BLaER1 (cell line): Measurements from ENCODE around the gene FBXO44.

Experiments
- H3K27ac ChIP-seq: shearing (Covaris generic); formaldehyde crosslinking; 2 replicates; pipeline ENCODE4 v1.8.1; 2022
- H3K27me3 ChIP-seq: shearing (Covaris generic); formaldehyde crosslinking; 2 replicates; pipeline ENCODE4 v1.8.1; 2022
- H3K36me3 ChIP-seq: shearing (Covaris generic); formaldehyde crosslinking; 2 replicates; pipeline ENCODE4 v1.8.1; 2022
- H3K4me1 ChIP-seq: shearing (Covaris generic); formaldehyde crosslinking; 2 replicates; pipeline ENCODE4 v1.8.1; 2022
- H3K4me2 ChIP-seq: shearing (Covaris generic); formaldehyde crosslinking; 2 replicates; pipeline ENCODE4 v1.8.1; 2022
- H3K4me3 ChIP-seq: shearing (Covaris generic); formaldehyde crosslinking; 2 replicates; pipeline ENCODE4 v1.8.1; 2022
- H3K9ac ChIP-seq: shearing (Covaris generic); formaldehyde crosslinking; 2 replicates; pipeline ENCODE4 v1.8.1; 2022
- H3K9me3 ChIP-seq: shearing (Covaris generic); formaldehyde crosslinking; 2 replicates; pipeline ENCODE4 v1.8.1; 2022
- H4K20me1 ChIP-seq: shearing (Covaris generic); formaldehyde crosslinking; 2 replicates; pipeline ENCODE4 v1.8.1; 2022
- Cebpa-rat ChIP-seq: shearing (Covaris generic); IDR thresholded peaks from 2 replicates; pipeline ENCODE4 v1.8.1; 2022

The FBXO44 gene

DNA sequence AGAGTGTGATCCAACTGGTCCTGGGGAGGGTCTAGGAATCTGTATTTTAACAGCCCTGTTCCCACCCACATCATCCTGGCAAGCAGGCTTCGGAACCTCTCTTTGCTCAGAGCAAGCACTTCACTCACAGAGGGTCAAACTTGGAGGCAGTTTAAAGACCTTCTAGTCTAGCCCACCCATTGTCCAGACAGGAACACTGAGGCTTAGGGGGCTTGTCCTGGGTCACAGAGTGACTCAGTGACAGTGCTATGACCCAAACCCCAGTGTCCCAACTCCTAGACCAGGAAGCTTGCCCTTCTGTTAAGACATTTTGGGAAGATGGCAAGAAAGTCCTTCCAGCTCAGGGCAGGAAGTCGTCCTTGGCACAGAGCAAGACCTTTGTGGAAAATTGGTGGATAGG, 36.9 kb upstream of the FBXO44 start:
- TF ChIP-seq Cebpa-rat: no peak
- H3K4me3 ChIP-seq: no peak overlapping the region
- H3K27me3 ChIP-seq: no peaks in the 10 kb centered on the region
- H3K9ac ChIP-seq: no peak overlapping the region
- H3K36me3 ChIP-seq: no peaks in the 10 kb centered on the region
- H3K4me2 ChIP-seq: no peak overlapping the region
- no peaks in the 10 kb centered on the region for H4K20me1 ChIP-seq
- peaks cover 28% of the 10 kb centered on the region for H3K4me1 ChIP-seq
- no peak overlapping the region for H3K27ac ChIP-seq
- peaks cover 9% of the 10 kb centered on the region for H3K9me3 ChIP-seq

DNA sequence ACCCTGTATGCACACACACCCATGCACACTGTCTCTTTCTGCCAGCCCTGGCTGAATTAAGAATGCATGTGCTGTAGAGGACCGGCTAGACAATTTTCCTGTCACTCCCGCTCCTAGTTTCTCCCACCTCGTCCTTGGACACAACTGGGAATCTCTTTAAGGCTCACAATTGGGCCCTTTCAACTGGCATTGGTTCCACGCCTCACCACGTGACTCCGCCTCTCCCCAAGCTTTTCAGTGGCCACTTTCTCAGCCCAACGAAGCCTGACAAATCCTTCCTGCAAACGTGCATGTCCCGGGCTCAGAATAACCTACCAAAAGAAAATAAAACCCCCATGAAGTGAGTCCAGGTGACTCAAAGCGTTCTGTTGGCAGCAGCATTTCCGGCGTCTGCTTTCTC, 34.3 kb upstream of the FBXO44 start:
- H4K20me1 ChIP-seq: no peaks in the 10 kb centered on the region
- H3K27me3 ChIP-seq: no peaks in the 10 kb centered on the region
- H3K9me3 ChIP-seq: no peaks in the 10 kb centered on the region
- H3K9ac ChIP-seq: no peak overlapping the region
- H3K4me1 ChIP-seq: peaks cover 28% of the 10 kb centered on the region
- peak overlapping the region; percentile 60 for H3K4me2 ChIP-seq
- no peak for TF ChIP-seq Cebpa-rat
- no peak overlapping the region for H3K4me3 ChIP-seq
- H3K27ac ChIP-seq: no peak overlapping the region
- no peaks in the 10 kb centered on the region for H3K36me3 ChIP-seq

DNA sequence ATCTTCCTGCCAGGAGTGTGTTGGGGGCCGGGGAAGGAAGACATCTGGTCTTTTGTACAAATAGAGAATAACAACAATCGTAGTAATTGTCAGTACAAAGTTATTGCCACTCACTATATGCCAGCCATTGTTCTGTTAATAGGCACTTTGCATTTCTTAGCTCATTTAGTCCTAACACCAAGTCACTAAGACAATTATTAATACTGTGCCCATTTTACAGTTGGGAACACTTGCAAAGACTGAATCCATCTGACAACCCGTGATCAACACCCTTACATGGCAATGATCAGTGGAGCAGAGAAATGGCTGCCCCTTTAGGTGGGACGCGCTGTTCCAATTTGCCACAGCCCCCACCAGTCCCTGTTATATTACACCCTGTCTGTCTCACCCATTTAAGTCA, 33.8 kb upstream of the FBXO44 start:
- no peak overlapping the region for H3K27ac ChIP-seq
- no peak overlapping the region for H3K4me3 ChIP-seq
- peak overlapping the region; percentile 60 for H3K4me2 ChIP-seq
- no peak overlapping the region for H3K9ac ChIP-seq
- no peaks in the 10 kb centered on the region for H3K36me3 ChIP-seq
- peaks cover 28% of the 10 kb centered on the region for H3K4me1 ChIP-seq
- TF ChIP-seq Cebpa-rat: no peak
- H3K27me3 ChIP-seq: no peaks in the 10 kb centered on the region
- H4K20me1 ChIP-seq: no peaks in the 10 kb centered on the region
- H3K9me3 ChIP-seq: no peaks in the 10 kb centered on the region

- Histone ChIP-seq H3K9ac (no peak overlapping the region), H3K27me3 (no peaks in the 10 kb centered on the region)
- no peak for TF ChIP-seq Cebpa-rat
Observed at GRCh38 chr1:11622398-11622797, 32.3 kb upstream of the FBXO44 start.

GRCh38 chr1:11623702-11624101, 31.0 kb upstream of the FBXO44 start:
- H3K36me3 ChIP-seq: no peaks in the 10 kb centered on the region
- no peaks in the 10 kb centered on the region for H3K9me3 ChIP-seq
- H3K4me3 ChIP-seq: no peak overlapping the region
- H4K20me1 ChIP-seq: no peaks in the 10 kb centered on the region
- H3K27ac ChIP-seq: no peak overlapping the region
- no peak for TF ChIP-seq Cebpa-rat
- no peak overlapping the region for H3K9ac ChIP-seq
- H3K4me1 ChIP-seq: peaks cover 16% of the 10 kb centered on the region
- H3K27me3 ChIP-seq: no peaks in the 10 kb centered on the region
- no peak overlapping the region for H3K4me2 ChIP-seq

More at GRCh38 chr1:11622398-11622797, 32.3 kb upstream of the FBXO44 start:
- Histone ChIP-seq H3K36me3 (no peaks in the 10 kb centered on the region), H4K20me1 (no peaks in the 10 kb centered on the region), H3K4me2 (no peak overlapping the region), H3K9me3 (no peaks in the 10 kb centered on the region), H3K27ac (no peak overlapping the region), H3K4me1 (peaks cover 16% of the 10 kb centered on the region), H3K4me3 (no peak overlapping the region)

DNA sequence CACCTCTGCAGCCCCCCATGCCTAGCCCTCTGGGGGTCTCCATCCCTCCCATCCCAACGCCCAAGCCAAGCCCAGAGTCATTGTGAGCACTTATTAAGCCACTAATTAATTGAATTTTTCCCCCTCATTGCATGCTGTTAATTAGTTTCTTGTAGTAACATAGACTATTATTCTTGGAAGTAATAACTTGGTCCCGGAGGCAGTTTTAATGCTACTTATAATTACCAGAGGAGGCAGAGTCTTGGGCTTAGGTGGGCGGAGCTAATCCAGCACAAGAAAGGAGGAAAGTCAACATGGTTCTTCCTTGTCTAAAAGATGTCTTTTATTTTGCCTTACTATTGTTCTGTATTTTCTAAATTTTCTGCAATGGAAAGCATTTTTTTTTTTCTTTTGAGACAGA, 28.1 kb upstream of the FBXO44 start:
- Histone ChIP-seq H3K4me2 (no peak overlapping the region), H3K4me3 (no peak overlapping the region), H3K27ac (no peak overlapping the region), H3K36me3 (no peaks in the 10 kb centered on the region), H3K9me3 (no peaks in the 10 kb centered on the region), H3K9ac (no peak overlapping the region), H3K27me3 (no peaks in the 10 kb centered on the region), H3K4me1 (peaks cover 13% of the 10 kb centered on the region), H4K20me1 (no peaks in the 10 kb centered on the region)
- TF ChIP-seq Cebpa-rat: no peak

DNA sequence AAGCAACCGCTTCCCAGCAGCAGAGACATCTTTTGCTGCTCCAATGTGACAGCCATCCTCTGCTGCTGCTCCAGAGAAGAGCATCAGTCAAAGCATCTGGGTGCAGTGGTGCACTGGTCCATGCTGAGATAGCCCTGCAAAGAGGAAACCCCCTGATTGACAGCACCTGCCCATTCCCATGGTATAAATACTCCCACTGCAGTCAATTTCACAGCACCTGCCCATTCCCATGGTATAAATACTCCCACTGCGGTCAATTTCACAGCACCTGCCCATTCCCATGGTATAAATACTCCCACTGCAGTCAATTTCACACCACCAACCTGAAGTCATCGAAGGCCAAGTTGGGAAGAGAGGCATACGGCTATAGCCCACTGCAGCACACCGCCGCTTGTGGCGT, 25.9 kb upstream of the FBXO44 start:
- H4K20me1 ChIP-seq: no peaks in the 10 kb centered on the region
- H3K27ac ChIP-seq: no peak overlapping the region
- H3K4me3 ChIP-seq: no peak overlapping the region
- H3K9ac ChIP-seq: no peak overlapping the region
- peaks cover 21% of the 10 kb centered on the region for H3K4me1 ChIP-seq
- H3K9me3 ChIP-seq: no peaks in the 10 kb centered on the region
- H3K27me3 ChIP-seq: no peaks in the 10 kb centered on the region
- no peaks in the 10 kb centered on the region for H3K36me3 ChIP-seq
- TF ChIP-seq Cebpa-rat: no peak
- no peak overlapping the region for H3K4me2 ChIP-seq

GRCh38 chr1:11629184-11630016, 25.3 kb upstream of the FBXO44 start:
- no peak for TF ChIP-seq Cebpa-rat
- Histone ChIP-seq H4K20me1 (peaks cover 4% of the 10 kb centered on the region), H3K4me3 (no peak overlapping the region), H3K27me3 (no peaks in the 10 kb centered on the region), H3K36me3 (no peaks in the 10 kb centered on the region), H3K9ac (no peak overlapping the region), H3K9me3 (no peaks in the 10 kb centered on the region), H3K4me2 (0 out of 2 replicates have a peak overlapping the region, but pooled peaks have one; percentile 9), H3K4me1 (peaks cover 27% of the 10 kb centered on the region), H3K27ac (no peak overlapping the region)

- H3K27me3 ChIP-seq: no peaks in the 10 kb centered on the region
Observed at GRCh38 chr1:11634365-11635192, 20.1 kb upstream of the FBXO44 start.

DNA sequence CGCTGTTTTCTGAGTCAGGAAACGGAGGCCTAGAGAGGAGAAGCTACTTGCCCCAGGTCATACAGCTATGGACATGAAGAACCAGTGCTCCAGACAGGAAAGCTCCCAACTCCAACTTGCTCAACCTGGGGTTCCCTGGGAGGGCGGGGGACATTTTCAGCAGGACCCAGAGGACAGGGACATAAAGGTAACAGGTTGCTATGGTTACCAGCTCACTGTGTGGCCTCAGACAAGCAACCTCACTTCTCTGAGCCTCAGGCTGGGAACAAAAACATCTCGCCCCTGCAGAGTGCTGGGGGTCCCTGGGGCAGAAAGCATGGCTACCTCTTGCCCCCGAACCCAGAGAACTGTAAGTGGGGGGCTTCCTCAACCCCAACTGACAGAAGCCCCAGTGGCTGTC, 16.6 kb upstream of the FBXO44 start:
- H3K4me1 ChIP-seq: peaks cover 56% of the 10 kb centered on the region
- H4K20me1 ChIP-seq: peaks cover 25% of the 10 kb centered on the region
- H3K36me3 ChIP-seq: no peaks in the 10 kb centered on the region
- TF ChIP-seq Cebpa-rat: no peak
- H3K4me2 ChIP-seq: no peak overlapping the region
- no peak overlapping the region for H3K27ac ChIP-seq
- no peaks in the 10 kb centered on the region for H3K9me3 ChIP-seq
- H3K4me3 ChIP-seq: no peak overlapping the region
- H3K9ac ChIP-seq: no peak overlapping the region
- H3K27me3 ChIP-seq: no peaks in the 10 kb centered on the region

More at GRCh38 chr1:11634365-11635192, 20.1 kb upstream of the FBXO44 start:
- Histone ChIP-seq H3K9ac (no peak overlapping the region), H3K27ac (no peak overlapping the region), H3K9me3 (no peaks in the 10 kb centered on the region), H3K4me3 (no peak overlapping the region; the same call in 1 of the 2 replicates), H3K36me3 (no peaks in the 10 kb centered on the region), H3K4me1 (peaks cover 43% of the 10 kb centered on the region), H3K4me2 (peak overlapping the region; percentile 78), H4K20me1 (peaks cover 25% of the 10 kb centered on the region)
- no peak for TF ChIP-seq Cebpa-rat
